OCI-LY7 (cell line): Measurements from ENCODE around the gene PRDM5.

Experiments
- CTCF ChIP-seq: fragments of 200-600 bp; sonication (generic); conservative IDR thresholded peaks from 2 replicates; pipeline ENCODE4 v1.5.1; 2014; ENCODE audit warnings: mild to moderate bottlenecking, antibody characterized with exemption, low read length, moderate library complexity, mixed read lengths
- EZH2phosphoT487 ChIP-seq: fragments of 200-600 bp; sonication (generic); IDR thresholded peaks from 2 replicates; pipeline ENCODE4 v1.6.1; 2018; ENCODE audit warnings: low read depth, borderline replicate concordance, mild to moderate bottlenecking, mixed run types, antibody characterized with exemption, low read length, moderate library complexity, mixed read lengths

- TF ChIP-seq CTCF (no peak), EZH2phosphoT487 (no peak)
Observed at GRCh38 chr4:120903419-120903818, 19.1 kb downstream of the PRDM5 start.
